CD4-positive, alpha-beta T cell treated with Interleukin-1 beta for 1 hour (primary cell): ENCODE results near the gene EPB41L1.

Experiments used
- DNase-seq, 2 donors: peaks; one replicate each; pipeline ENCODE4 v3.0.0-alpha.2; 2020 to 2022

EPB41L1 gene

GRCh38 chr20:36155991-36156390, 1.5 kb downstream of the EPB41L1 start:
- no peak for DNase-seq

DNA sequence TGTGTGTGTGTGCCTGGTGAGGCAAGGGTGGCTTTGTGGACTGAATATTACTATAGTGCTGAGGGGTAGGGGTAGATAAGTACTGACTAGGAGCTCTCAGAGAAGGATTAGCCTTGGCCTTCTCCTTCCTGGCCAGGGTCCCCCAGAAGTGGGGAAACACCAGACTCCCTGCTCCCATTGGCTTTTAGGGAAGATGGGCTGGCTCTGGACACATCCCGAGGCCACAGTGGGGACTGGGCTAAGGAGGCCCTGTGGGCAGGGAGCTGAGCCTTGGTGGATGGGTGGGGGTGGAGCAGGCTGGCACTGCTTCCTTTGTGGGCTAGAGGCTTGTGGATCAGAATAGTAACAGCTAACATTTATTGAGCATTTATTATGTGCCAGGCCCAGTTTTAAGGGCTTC, 3.1 kb downstream of the EPB41L1 start:
- no peak for DNase-seq

DNA sequence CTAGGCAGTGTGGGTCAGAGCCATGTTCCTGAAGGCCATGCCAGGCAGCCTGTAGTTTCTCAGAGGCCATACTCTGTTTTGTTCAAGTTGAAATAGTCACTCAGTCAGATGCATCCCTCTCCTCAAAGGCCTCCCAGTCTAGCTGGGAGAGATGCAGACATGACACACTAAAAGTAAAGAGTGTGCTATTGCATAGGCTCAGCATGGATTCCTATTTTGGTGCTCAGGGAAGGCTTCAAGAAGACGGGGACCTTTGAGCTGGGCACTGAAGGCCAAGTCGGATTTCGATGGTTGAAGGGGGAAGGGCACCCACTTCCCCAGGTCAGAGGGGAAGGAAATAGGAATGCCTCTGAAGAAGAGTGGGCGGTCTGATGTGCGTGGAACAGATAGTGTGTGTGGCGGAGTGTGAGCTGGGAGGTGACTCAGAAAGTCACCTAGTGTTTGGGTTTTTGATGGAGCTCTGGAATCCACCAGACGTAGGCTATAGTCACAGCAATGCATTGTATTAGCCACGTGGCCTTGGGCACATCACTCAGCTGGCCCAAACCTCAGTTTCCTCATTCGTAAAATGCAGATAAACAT, 3.7 kb downstream of the EPB41L1 start:
- DNase-seq: no peak

GRCh38 chr20:36159833-36160232, 5.3 kb downstream of the EPB41L1 start:
- DNase-seq: no peak

DNA sequence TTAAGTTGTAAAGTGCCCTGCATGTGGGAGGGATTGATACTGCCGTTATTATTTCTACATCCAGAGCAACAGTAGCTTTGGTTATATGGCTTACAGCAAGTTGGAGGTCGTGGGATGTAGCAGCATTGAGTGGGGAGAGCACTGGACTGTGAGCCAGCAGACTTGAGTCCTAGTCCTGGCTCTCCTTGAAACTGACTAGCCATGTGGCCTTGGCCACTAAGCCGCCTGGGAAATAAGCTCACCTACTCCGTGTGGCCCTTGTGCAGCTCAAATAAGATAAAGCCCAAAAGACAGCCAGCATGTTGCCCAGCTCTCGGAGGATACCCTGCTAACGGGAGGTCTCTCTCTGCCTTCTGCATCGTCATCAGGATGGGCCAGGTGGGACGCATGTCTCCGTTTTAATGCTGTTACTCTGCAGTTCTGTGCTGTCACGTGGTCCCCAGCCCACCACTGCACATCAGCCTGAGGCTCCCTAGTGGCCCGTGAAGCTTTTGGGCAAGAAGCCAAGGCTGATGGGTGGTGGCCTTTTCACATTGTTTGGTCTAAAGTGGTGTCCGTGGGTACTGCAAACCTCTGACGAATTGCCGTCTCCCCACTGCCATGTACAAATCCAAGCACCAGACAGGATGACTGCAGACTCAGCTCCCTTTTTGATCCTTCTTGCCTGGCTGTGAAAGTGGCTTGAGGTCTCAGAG, 7.9 kb downstream of the EPB41L1 start:
- DNase-seq: no peak

DNA sequence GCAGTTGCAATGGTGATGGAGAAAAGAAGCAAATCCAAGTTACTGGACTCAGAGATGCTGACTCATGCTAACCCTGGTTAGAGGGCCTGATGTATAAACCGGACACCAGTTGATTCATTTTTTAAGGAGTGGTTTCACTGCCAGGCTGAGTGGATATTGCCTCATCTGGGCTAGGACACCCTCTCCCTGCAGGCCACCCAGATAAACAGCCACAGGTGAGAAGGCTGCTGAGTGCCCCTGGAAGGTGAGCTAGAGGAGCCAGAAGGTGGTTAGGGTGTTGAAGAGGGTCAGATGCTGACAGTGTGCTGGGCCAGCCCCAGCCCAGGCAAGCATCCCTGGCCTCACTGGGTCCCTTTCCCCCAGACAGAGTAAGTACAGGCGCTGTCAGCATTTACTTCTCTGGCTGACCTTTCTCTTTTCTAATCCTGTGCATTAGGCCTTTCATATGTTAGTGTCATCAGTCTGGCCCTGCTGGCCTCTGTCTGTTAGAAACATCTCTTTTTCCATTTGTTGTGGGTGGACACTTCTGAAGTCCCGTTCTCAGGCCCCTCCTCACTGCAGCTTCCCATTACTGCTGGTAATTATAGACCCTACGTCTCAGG, 13.5 kb downstream of the EPB41L1 start:
- no peak for DNase-seq

DNA sequence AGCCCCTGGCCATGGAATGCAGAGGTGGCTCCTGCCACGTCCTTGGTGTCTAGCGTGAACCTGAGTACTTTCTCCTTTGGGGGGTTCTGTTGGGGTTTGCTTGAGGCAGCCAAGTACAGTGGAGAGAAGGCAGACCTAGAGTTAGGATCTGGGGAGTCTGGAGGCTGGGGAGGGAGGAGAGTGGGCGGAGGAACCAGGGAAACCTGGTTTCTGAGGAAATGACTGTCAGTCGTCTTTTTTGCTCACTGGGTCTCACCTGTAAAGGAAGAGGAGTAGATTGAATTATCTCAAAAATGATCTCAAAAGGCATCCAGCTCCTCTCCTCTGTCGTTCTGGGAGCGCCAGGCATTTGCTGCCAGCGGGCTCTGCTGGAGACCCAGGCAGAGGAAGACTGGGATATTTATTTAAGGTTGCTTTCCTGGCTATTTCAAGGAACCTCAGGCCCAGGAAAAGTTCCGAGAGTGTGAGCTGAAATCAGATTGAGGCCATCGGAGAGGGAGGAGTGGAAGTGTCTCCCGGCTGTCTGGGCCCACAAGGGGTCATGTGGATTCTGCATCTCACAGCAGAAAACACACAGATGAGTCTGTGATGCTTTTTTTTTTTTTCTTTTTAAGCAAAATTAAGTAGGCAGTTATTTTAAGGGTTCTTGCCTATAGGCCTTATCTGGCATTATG, 16.1 kb downstream of the EPB41L1 start:
- DNase-seq: no peak

DNA sequence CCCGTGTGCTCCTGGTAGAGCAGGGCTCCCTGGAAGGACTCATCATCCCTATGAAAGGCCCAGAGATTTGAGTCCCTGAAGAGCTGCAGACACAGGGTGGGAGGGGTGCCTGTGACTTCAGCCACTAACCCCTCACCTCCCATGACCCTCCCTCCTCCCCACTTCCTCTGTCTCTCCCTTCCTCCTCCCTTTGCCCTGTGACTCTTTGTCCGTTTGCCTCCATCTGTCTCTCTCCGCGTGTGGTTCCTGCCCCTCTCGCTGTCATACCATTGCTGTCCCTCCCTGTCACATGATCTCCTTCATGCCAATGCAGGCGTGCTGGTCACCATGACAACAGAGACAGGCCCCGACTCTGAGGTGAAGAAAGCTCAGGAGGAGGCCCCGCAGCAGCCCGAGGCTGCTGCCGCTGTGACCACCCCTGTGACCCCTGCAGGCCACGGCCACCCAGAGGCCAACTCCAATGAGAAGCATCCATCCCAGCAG, 19.0 kb downstream of the EPB41L1 start:
- DNase-seq: peak; percentile 3 to 17

DNA sequence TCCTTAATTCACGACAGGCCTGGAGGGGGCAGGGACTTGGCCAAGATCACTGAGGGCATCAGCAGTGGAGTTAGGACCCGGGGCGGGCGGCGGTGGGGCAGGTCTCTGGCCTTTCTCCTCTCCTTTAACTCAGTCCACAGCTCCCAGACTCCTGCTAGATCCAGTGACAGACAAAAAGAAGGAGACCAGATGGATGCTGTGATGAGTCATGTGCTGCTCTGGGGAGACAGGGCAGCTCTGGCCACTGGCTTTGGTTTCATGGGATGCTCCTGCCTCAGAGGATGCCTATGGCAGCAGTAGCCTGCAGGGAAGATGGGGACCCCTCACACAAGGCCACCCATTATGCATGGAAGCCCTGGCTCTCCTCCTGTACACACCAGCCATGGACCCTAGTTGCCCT, 20.5 kb downstream of the EPB41L1 start:
- DNase-seq: no peak

DNA sequence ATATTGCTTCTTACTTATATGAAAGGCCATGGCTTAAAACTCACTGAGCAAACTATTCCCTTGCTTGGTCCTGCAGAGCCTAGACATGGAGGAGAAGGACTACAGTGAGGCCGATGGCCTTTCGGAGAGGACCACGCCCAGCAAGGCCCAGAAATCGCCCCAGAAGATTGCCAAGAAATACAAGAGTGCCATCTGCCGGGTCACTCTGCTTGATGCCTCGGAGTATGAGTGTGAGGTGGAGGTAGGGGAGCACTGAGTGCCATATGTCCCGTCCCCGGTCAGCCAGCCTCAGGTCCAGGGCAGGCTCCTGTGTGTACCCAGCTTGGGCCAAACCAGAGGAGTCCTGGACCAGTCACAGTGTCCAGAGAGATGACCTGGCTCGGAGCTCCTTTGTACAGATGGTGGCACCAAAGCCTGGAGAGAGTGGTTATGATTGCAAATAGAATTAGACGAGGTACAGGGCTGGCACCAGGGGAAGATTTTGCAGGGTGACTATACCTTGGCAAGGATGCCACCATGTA, 21.0 kb downstream of the EPB41L1 start:
- no peak for DNase-seq

DNA sequence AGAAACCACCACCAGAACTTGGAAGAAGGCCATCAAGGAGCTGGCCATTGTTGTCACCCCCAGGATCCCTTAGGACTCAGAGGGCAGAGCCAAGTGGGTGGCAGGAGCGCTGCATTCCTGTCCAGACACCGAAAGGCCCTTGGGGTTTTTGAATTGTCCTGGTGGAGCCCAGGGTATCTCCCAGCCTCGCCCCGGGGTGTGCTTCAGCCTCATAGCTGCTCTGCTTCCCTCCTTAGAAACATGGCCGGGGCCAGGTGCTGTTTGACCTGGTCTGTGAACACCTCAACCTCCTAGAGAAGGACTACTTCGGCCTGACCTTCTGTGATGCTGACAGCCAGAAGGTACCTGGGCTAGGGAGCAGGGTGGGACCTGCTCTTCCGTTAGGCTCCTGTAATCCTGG, 23.2 kb downstream of the EPB41L1 start:
- no peak for DNase-seq

DNA sequence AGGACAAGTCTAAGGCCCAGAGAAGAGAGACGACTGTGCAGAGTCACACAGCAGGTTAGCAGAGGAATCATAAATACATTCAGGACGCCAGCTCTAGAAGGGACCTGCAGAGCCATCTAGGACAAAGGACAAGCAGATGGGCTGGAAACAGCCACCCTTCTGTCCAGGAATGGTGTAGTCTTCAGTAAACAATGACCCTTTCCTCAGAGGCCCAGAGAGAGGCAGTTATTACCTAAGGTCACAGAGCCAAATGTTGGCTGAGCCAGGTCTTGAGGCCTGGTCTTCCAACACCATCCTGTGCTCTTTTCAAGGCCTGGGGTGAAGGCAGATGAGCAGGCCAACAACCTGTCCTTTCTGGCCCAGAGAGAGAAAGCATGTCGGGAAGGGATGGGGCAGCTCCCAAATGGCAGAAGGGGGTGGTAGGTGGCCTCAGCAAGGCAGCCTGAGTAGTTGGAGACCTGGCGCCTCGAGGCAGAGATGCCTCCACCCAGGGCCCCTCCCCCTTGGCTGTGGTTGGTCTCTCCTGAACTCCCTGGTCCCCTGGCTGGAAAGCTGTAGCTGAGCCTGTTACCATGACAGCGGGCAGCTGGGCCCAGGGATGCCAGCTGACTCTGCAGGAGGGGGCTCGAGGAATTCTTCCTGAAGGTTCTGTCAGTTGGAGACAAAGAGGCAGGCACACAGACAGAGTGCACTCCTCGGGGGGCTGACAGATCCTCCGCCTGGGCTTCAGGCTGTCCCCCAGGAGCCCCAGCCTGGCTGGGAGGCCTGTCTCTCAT, 24.8 kb downstream of the EPB41L1 start:
- DNase-seq: no peak

GRCh38 chr20:36180323-36180722, 25.8 kb downstream of the EPB41L1 start:
- DNase-seq: no peak

DNA sequence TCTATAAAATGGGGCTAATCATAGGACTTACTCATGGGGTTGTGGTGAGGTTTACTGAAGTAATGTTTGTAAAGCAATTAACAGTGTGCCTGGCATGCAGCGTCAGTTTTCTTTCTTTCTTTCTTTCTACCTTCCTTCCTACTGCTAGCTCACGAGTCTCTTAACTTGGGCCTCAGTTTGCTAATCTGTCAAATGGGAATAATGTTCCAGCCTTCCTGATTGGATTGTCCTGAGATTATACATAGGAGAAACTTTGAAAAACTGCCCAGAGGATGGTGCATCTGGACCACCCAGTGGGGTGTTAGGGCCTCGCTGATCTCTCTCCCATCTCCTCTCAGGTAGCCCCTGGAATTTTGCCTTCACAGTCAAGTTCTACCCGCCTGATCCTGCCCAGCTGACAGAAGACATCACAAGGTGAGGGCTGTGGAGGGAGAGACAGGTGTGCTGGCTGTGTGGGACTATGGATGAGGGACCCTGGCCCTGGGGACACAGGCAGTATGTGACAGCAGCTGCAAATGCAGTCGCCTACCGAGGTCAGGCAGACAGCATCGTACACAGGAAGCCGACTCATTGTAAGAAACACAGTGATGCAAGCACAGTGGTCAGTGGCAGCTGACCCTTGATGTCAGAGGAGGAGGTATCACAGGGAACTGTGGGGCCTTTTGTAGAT, 27.5 kb downstream of the EPB41L1 start:
- DNase-seq: peak in 1 of 2 donors; percentile 7

DNA sequence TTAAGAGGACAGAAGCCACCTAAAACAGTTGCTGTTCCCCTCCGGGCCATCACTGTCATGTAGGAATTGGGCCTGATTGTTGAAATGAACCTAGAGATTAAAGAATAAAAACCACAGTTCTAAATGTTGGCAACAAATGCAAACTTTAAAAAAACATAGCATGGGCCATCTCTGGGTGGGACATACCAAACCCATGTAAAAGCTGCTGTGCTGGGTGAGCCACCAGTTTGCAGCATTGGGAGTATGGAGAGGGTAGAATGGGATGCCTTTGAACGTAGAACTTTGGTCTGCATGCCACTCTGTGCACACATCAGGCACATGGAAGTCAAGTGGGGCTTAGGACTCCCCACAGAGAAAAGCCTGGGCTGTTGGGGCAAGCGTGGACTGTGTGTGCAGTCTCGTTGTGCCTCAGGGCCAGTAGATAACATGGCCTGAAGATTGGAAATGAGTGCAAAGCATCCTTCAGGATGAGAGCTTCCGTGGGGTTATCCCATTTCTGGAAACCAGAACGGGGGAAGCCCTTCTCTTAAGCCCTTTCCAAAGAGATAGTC, 28.1 kb downstream of the EPB41L1 start:
- DNase-seq: no peak

GRCh38 chr20:36183155-36183944, 28.8 kb downstream of the EPB41L1 start:
- DNase-seq: no peak

DNA sequence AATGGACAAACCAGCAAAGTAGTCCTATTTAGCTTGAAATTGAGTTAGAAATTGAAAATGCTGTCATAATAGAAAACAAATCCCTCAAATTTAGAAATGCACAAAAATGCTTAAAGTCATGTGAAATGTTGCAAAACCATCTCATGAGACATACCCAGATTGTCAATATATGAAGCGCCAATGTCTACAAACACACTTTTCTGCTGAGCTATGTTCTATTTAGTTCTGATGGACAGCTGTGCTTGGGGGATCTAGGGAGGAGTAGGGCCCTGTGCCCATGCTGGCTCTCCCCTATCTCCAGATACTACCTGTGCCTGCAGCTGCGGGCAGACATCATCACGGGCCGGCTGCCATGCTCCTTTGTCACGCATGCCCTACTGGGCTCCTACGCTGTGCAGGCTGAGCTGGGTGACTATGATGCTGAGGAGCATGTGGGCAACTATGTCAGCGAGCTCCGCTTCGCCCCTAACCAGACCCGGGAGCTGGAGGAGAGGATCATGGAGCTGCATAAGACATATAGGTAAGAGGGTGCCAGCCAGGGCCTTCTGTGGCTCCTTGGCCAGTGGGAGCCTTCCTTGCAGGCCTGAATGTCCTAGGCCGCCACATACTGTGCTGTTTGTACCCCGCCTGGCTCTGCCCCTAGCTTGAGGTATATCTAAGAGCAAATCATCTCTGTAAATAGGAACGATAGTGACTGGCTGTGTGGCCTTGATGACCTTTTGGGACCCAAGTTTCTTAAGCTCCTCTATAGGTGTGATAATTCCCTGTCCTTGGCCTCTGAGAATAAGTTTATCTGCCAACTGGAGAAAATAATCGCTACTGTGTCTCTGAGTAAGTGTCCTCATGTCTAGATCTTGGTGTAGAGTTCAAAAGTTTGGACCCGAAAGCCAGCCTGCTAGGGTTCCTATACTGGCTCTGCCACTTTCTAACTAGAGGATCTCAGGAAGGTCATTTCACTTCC, 30.6 kb downstream of the EPB41L1 start:
- DNase-seq: no peak

DNA sequence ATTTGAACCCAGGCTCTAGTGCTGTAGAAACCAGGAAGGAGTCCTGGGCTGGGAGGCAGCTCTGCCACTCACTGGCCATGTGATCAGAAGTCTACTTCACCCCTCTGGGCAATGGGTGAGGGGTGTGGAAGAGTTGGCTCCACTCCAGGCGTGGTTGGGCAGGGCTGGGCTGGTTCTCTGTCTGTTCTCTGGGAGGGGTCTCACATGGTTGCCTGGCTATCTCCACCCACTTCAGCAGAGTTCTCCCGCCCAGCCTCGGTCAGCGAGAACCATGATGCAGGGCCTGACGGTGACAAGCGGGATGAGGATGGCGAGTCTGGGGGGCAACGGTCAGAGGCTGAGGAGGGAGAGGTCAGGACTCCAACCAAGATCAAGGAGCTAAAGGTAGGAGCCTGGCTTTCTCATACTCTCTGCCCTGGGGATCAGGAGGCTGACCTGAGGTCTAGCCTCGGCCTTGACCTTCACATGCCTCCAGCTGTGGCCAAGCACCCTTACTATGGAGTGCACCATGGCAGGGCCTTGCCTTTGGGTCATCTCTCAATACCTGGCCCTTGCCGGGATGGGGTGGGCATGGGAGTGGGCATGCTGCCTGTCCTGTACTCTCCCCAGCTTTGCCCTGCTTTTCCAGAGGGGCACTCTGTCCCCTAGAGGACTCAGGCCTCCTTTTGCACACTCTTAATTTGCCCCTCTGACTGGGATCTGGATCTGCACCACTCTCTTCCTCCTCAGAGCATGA, 39.6 kb downstream of the EPB41L1 start:
- DNase-seq: no peak

DNA sequence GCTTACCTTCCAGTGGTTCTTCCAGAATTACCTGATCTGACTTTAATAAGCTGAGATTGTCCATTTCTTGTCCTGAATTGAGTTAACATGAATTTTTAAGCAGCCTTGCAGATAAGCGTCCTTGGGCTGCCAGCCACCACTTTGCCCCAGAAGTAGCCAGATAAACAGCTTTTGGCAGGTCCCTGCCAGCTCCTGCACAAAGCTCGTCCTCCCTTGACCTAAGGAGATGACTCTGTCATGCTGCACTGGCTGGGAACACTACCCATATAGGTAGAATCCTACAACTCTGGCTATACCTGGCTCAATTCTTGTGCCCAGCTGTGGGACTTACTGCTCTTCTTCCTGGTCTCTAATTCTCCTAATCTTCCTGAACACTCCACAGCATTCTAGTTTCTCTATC, 42.1 kb downstream of the EPB41L1 start:
- no peak for DNase-seq
